SU-DHL-6 (cell line): ENCODE data around the gene GARIN1A.

ENCODE experiments used
- EZH2phosphoT487 ChIP-seq: fragments of 200-600 bp; sonication (generic), shearing (Covaris generic); conservative IDR thresholded peaks from 2 replicates; pipeline ENCODE4 v1.6.1; 2018; ENCODE audit warnings: mild to moderate bottlenecking, antibody characterized with exemption, low read length, moderate library complexity, mixed read lengths
- TF ChIP-seq, protein P1 (sequence below): fragments of 200-600 bp; sonication (generic); IDR thresholded peaks from one replicate; pipeline ENCODE4 v1.5.1; 2017; ENCODE audit warnings: antibody characterized with exemption, mild to moderate bottlenecking, low read length, moderate library complexity; ENCODE audit not compliant: insufficient read depth, poor library complexity, severe bottlenecking

- TF ChIP-seq, protein P1, sequence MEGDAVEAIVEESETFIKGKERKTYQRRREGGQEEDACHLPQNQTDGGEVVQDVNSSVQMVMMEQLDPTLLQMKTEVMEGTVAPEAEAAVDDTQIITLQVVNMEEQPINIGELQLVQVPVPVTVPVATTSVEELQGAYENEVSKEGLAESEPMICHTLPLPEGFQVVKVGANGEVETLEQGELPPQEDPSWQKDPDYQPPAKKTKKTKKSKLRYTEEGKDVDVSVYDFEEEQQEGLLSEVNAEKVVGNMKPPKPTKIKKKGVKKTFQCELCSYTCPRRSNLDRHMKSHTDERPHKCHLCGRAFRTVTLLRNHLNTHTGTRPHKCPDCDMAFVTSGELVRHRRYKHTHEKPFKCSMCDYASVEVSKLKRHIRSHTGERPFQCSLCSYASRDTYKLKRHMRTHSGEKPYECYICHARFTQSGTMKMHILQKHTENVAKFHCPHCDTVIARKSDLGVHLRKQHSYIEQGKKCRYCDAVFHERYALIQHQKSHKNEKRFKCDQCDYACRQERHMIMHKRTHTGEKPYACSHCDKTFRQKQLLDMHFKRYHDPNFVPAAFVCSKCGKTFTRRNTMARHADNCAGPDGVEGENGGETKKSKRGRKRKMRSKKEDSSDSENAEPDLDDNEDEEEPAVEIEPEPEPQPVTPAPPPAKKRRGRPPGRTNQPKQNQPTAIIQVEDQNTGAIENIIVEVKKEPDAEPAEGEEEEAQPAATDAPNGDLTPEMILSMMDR, result no peak
- TF ChIP-seq EZH2phosphoT487, result no peak
Observed at GRCh38 chr7:128705891-128706333, 33.8 kb downstream of the GARIN1A start.
